GM03348 (cell line): ENCODE data around the gene POFUT2.

Source experiments
- DNase-seq: peaks from one replicate; pipeline ENCODE4 v3.0.0; 2012; ENCODE audit warnings: low spot score

Gene POFUT2

DNA sequence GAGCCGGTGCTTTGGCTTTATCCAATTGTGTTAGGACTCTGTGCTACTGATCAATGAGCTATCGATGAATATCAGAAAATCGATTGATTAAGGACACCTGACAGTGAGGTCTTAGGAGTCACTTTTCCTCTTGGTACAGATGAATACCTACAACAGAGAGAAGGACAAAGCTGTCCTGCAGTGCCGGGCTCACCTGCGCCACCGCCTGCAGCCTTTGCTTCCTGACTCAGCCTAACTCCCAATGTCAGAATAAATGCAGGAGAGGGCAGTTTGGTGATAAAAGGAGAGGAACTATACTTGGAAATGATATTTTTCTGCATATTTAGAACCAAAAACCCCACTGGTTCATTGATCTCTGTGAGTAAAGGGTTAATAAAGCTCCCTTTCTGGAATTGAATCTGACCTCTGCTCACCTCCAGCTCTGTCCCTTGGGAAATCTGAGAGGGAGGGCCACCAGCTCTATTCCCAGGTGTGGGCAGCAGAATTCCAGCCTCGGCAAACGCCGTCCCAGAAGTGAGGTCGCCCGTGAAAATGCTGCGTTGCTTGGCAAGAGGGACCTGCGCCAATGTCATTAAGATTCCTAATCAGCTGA, 39.3 kb downstream of the POFUT2 start:
- no peak for DNase-seq

DNA sequence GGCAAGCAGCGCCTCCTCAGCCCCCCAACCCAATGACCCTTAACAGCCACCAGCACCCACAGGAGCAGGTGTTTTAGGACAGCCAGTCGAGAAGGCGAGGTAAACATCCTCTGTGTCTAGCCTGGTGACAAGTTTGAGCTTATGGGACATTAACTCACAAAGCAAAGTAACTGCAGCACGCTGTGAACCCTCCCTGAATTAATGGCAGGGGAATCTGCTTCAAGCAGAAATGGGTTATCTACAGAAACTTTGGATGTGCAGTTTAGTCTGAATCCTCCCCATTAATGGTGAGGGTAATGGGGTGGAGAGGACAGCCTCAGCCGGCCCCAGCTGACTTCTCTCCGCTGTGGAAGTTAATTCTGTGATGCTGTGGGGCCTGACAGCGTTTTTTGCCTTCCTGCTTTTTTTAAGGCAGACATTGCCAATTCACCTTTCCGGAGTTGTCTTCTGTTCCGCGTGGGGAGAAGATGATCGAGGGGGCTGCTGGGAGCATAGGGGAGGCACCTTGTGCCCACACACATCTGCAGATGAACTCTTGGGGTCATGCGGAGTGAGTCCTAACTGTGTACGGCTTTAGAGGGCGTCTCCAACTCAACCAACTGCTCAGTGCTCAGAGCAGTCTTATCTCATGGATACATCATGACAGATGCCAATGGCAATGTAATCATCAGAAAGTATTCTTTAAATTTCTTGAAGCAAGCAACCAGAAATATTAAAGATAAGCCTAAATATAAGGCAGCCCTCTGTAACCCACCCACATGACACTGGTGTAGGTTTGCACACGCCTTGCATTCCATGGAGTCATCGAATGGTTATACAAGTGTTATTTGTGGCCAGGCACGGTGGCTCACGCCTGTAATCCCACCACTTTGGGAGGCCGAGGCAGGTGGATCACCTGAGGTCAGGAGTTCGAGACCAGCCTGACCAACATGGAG, 41.0 kb downstream of the POFUT2 start:
- no peak for DNase-seq

DNA sequence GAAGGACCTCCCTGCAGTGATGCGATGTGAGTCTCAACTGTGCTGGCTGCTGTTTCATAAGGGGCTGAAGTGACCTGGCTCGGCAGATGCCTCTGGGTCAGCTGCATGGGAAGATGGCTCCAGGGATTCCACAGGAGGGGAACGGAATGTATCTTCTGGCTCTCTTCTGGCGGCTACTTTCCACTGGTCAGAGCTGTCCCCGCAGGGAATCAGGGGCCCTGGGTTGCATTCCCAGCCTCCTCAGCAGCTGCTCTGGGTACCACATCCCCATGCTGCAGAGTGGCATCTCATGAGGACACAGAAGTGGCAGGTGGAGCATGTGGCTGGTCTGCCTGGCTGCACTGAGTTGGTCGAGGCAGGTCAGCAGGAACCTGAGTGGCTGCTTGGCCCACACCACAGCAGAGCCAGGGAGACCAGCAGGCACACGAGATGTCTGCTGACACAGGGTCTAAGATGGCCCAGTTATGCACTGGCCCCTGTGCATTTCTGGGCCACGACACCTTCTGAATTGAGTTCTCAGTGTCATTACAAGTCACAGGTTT, 42.8 kb downstream of the POFUT2 start:
- no peak for DNase-seq

DNA sequence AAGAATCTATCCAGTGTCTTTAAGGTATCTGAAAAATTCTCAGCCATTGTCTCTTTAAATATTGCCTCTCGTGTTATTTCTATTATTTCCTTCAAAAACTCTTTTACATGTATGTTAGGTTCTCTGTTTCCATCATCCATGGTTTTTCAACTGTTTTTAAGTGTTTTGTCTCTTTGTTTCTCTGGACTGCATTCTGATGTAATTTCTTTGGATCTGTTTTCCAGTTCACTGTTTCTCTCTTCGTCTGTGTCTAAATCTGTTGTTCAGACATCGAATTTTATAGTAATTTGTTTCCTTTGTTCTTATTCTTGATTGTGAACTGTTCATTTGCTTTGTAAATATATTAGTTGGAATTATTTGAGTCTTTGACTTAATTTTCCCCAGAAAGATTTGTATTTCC, 44.1 kb downstream of the POFUT2 start:
- DNase-seq, result no peak

GRCh38 chr21:45241357-45241756, 46.3 kb downstream of the POFUT2 start:
- DNase-seq, result no peak

DNA sequence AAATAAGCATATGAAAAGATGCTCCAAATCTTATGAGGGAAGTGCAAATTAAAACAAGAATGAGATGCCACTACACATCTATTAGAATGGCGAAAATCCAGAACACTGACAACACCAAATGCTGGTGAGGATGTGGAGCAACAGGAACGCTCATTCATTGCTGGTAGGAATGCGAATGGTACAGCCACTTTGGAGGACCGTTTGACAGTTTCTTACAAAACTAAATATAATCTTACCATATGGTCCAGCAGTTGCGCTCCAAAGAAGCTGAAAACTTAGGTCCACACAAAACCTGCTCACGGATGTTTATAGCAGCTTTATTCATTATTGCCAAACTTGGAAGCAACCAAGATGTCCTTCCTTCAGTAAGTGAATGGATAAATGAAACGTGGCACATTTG, 50.3 kb downstream of the POFUT2 start:
- no peak for DNase-seq

DNA sequence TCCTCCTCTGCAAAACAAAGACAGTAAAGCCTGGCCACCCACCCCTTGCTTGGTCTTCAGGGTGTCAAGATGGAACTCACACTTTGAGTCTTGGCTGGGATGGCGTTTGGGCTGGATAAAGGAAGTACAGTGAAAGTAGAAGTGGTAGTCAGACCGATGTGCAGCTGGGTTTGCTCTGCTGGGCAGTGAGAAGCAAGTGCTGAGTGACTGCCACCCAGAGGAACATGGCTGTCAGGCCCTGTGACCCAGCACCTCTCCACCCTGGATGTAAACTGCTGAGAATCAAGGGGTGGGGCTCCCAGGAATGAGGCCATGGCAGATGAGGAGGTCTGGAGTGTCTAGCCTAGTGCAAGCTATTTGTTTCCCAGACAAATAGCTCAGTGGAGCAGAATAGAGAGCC, 51.2 kb downstream of the POFUT2 start:
- no peak for DNase-seq

GRCh38 chr21:45235488-45235887, 52.2 kb downstream of the POFUT2 start:
- DNase-seq, result no peak

GRCh38 chr21:45234965-45235364, 52.7 kb downstream of the POFUT2 start:
- no peak for DNase-seq

DNA sequence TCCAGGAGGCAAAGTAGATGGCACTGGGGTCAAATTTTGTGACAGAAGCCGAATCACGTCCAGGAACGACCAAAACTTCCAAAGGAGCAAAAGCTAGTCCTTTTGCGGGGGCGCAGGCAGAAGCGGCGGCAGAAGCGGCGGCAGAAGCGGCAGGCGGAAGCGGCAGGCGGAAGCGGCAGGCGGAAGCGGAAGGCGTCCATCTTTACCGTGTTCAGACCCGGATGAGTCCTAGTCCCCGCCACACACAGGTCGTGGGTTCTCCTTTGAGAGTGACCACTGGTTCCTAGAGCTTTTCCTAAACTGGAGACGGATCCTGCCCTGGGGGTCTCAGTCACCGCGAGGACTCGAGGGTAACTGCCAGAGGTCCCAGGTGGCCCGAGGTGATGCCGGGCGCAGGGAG, 53.6 kb downstream of the POFUT2 start:
- no peak for DNase-seq

DNA sequence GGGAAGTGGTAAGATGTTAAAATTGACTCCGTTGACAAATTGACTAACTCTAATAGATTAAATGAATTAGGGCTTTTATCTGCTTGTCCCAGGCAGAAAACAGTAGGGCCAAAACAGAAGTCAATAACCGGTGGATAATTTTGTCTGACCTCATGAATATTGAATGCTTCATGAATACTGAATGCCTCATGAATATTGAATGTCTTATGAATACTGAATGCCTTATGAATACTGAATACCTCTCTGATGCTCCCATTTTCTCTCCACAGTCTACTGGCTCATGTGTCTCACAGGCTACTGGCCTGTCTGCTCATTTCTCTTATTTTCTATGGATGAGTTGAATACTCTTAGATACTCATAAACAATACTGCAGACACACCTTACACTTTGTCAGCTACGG, 56.0 kb downstream of the POFUT2 start:
- DNase-seq, result no peak

GRCh38 chr21:45228656-45229240, 58.9 kb downstream of the POFUT2 start:
- DNase-seq, result no peak

GRCh38 chr21:45228171-45228641, 59.5 kb downstream of the POFUT2 start:
- peak; percentile 90 for DNase-seq

DNA sequence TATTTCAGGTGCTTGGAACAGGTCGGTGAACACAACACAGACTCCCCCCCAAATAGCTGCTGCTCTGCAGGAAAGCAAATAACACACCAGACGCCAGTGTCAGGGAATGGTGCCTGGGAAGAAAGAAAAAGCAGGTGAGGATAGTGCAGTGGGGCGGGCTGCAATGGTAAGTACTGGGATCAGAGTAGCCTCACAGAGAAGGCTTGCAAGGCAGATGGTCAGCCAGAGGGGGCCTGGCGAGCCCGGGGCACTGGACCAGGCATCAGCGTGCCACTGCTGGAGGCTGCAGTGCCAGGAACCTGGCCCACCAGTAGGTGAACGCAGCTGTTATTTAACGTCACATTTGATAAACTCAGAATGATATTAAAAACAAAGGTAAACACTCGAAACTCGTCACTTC, 60.0 kb downstream of the POFUT2 start:
- DNase-seq, result no peak

DNA sequence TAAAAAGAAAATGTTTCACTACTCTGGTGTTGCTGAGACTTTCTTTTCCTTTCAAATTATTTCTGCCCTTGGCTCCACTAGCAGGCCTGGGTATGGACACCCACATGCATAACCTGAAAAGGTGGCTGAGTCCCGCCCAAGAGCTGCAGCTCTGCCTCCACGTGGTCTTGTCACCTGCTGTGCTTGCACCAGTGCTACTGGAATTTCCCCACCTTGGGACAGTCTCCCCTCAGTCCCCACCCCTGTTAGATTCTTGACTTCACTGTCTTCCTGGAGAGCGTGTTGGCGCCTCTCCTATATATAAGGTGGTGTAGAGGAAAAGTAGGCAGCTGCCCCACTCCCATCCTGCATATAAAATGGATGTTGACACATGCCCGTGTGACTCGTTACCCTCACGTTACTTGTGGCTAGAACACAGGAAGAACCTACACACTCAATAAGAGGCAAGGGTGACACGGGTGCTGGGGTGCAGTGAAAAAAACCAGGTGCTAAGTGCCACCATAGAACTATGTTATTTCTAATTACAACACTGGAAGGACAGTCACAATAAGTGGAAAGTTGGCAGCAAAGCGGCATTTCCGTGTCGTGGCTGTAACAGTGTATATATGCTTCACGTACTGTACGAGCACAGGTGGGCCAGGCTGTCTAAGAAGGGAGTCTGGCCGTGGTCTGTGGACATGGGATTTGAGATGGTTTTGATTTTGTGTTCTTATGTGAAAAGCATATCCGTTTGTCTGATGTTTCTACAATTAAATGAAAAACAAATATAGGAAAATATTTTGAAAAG, 61.0 kb downstream of the POFUT2 start:
- no peak for DNase-seq

DNA sequence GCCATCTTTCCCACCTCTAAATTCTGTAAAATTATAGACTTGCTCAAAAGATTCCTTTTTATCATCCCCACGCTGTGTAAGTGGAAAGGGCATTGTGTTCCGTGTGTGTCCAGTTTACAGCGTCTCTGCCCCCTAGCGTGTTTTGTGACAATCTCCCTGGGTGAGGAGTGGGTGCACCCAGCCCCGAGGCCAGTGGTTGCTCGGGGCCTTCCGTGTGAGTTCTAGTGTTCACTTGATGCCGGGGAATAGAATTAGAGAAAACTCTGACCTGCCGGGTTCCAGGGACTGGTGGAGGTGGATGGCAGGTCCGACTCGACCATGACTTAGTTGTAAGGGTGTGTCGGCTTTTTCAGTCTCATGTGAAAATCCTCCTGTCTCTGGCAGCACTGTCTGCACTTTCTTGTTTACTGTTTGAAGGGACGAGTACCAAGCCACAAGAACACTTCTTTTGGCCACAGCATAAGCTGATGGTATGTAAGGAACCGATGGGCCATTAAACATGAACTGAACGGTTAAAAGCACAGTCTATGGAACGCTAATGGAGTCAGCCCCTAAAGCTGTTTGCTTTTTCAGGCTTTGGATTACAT, 61.9 kb downstream of the POFUT2 start:
- no peak for DNase-seq

GRCh38 chr21:45225041-45225740, 62.5 kb downstream of the POFUT2 start:
- no peak for DNase-seq

DNA sequence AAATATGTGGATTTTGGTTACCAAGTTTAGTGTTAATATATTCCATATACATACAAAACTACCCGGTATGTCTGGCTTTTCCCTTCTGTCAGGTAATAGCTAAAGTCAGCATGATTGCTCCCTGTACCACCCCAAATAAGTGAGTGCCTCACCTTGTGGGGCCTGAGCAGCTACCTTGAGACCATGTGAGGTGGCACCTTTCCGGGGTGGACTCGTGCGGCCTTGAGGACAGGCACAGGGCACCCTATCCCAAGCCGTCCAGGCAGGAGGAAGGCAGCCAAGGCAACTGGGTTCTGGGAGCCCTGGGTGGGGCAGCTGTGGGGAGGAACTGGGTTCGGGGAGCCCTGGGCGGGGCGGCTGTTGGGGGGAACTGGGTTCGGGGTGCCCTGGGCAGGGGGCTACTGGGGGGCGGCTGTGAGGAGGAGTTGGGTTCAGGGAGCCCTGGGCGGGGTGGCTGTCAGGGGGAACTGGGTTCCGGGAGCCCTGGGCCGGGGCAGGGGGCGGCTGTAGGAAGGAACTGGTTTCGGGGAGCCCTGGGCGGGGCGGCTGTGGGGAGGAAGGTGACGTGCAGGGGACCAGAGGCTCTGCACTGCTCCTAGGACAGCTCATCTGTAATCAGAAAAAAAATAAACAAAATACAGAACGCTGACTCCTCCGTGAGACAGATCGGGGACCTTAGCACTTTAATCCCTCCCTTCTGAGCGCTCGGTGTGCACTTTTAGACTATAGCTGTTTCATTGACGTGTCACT, 63.3 kb downstream of the POFUT2 start:
- DNase-seq, result no peak

GRCh38 chr21:45223236-45224185, 64.2 kb downstream of the POFUT2 start:
- no peak for DNase-seq
